GM12872 (cell line): ENCODE data around the gene DCAF10.

ENCODE experiments used
- TF ChIP-seq, protein P1 (sequence below): IDR thresholded peaks from 3 replicates; pipeline ENCODE4 v1.5.1; 2011; ENCODE audit warnings: low read depth, mild to moderate bottlenecking, low read length, moderate library complexity; ENCODE audit not compliant: insufficient read depth

Gene DCAF10

DNA sequence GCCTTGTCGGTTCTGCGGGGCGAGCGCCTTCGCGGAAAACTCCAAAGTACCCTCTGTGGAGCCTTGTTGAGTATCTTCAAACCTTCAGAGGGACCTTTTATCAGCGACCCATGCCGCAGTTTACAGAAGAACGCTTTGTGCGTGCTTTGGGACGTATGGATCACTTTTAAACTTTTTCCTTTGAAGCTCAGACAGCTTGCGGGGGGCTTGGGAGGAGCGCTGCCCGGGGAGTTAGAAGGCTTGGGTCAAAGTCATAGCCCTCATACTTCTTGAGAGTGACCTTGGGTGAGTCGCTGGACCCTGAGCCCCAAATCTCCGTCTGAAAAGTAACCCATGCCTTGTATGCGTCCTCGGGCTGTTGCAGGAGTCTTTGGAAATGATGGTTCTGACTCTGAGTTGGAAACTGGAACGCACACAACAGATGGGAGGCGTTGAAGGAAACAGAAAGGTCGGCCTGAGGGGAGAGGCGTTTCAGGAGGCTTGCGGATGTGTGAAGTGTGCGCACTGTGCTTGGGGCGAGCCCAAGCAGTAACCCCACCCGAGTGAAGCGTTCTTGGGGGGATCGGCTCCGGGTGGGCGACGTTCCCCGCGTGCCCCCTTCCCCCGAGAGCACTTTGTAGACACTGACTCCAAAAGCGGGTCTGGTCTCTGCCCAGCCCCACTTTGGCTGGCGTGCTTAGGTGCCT lies 104.0 kb downstream of the DCAF10 start:
- TF ChIP-seq, protein P1, sequence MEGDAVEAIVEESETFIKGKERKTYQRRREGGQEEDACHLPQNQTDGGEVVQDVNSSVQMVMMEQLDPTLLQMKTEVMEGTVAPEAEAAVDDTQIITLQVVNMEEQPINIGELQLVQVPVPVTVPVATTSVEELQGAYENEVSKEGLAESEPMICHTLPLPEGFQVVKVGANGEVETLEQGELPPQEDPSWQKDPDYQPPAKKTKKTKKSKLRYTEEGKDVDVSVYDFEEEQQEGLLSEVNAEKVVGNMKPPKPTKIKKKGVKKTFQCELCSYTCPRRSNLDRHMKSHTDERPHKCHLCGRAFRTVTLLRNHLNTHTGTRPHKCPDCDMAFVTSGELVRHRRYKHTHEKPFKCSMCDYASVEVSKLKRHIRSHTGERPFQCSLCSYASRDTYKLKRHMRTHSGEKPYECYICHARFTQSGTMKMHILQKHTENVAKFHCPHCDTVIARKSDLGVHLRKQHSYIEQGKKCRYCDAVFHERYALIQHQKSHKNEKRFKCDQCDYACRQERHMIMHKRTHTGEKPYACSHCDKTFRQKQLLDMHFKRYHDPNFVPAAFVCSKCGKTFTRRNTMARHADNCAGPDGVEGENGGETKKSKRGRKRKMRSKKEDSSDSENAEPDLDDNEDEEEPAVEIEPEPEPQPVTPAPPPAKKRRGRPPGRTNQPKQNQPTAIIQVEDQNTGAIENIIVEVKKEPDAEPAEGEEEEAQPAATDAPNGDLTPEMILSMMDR, result no peak

DNA sequence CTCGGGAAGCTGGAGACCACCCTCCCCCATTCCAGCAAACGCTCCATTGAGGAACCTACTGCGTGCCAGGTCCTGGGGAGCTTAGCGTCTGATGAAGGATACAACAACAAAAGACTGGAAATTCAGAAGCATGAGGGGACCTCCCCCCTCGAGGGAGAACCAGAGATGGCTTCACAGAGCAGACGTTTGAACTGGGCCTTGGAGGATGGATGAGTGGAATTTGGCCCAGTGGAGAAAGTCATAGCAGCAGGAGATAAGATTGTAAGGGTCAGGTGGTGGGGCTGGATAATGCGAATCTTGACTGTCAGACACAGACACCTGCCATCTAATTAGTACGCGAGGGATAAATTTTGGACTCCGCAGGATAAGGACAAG lies 104.5 kb downstream of the DCAF10 start:
- TF ChIP-seq, protein P1, result no peak

DNA sequence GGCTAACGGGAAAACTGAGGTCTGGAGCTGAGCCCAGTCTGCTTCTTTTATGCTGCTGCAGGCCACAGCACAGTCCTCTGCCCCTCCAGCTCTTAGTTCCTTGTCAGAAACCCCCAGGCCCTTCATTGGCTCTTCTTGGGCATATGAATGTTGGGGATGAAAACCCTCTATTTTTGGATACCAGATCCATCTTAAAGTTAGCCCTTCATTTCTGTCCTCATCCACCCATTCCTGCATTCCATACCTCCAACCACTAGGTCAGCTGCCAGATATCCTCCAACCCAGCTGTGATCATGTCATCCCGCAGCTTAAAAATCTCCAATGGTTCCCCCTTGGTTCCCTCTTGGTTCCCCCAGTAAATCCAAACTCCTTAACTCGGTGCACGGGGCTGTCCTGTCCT lies 105.2 kb downstream of the DCAF10 start:
- TF ChIP-seq, protein P1, result no peak

DNA sequence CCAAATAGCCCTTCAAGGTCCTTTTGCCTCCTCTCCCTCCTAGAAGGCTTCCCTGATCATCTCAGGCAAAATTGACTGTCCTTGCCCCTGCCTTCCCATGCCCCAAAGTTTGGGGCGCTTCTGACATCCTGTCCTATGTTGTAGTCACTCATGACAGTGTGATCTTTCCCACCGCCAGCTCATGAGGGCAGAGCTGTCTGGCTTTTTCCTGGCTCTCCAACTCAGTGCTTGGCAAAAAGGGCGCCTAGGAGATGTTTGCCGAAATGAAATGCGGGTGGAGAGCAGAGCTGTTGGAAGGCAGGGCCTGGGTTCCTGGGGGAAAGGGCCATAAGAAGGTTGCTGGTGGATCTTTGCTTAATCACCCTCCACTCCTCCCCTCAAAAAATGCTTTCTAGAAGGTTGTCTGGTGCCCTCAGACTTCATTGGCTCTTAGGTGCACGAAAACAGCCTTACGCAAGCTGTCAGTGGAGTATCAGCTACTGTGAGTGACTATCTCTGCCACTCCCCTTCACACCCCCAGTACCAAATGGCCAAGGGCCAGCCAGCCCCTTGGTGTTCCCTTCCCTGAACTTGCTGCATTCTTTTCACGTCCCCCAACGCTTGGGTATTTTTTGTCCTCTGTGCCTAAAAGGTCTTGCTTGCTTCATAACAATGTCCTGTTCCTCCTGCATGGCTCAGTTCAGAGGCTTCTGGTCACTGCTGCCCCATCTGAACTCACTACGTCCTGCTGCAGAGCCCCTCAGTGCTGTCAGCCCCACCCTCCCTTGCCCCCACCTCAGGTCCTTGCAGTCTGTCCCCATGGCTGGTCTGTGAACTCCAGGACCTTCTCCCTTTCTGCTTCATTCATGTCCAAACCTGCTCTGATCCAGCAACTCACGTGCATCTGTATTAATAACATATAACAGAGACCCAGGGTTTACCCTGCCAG lies 106.0 kb downstream of the DCAF10 start:
- TF ChIP-seq, protein P1, result no peak

DNA sequence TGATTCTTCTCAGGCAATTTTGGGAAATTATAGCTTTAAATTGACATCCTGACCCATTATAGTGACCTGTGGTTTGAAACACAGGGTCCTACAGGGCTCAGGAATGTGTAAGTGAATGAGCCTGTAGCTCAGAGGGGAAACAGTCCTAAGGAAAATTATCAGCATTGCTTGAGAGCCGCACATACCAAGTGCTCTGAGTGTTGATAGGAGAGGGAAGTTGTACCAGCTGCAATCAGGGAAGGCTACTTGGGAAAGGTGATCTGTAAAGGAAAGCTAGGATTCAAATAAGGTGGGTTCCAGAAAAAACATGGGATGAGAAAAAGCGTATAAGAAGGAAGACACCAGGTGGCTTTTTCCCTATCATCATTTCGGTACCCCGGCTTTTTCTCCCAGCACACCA lies 107.7 kb downstream of the DCAF10 start:
- TF ChIP-seq, protein P1, result no peak

DNA sequence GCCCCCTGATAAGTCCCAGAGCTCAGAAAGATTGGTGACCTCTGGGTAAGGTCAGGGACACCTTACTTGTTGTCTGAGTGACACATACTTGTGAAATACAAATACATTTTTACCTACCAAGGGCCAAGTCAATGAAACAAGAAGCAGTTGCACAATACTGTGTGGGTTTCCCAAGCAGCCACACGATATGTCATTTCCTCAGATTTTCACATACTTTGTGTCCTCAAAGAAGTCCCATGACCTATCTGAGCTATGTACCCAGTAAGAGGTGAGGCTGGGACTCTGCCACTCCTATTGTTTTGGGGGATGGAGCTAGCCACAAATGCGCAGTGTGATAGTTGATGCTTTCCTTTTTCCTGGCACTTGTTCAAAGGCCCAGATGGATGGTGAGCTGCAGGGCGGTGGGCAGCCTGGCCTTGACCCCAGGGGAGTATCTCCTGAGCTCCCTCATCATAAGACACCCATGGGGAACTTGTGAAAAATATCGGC lies 108.1 kb downstream of the DCAF10 start:
- TF ChIP-seq, protein P1, result no peak

DNA sequence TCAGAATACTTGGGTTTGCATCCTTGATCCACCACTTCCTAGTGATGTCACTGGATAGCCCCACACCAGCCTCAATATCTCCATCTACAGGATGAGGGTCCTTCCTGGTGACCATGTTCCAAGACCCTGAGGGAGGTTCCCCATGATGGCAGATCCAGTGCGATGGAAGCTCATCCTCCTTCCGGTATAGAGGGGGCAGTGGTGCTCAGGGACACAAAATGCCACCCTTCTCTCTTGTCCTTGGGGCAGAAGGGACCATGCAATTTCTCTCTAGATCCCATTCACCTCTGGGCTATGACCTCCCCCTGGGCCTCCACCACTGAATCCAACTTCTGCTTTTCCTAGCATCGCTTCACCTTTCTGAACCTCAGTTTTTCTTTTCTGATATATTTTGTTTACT lies 108.7 kb downstream of the DCAF10 start:
- TF ChIP-seq, protein P1, result no peak
